ENCODE data around the gene DOHH.
"Not testable (repeated sequence)": the region's sequence is repeated elsewhere in the genome, so short reads cannot be mapped to it uniquely, and the experiment has no call there.

The DOHH gene

DNA sequence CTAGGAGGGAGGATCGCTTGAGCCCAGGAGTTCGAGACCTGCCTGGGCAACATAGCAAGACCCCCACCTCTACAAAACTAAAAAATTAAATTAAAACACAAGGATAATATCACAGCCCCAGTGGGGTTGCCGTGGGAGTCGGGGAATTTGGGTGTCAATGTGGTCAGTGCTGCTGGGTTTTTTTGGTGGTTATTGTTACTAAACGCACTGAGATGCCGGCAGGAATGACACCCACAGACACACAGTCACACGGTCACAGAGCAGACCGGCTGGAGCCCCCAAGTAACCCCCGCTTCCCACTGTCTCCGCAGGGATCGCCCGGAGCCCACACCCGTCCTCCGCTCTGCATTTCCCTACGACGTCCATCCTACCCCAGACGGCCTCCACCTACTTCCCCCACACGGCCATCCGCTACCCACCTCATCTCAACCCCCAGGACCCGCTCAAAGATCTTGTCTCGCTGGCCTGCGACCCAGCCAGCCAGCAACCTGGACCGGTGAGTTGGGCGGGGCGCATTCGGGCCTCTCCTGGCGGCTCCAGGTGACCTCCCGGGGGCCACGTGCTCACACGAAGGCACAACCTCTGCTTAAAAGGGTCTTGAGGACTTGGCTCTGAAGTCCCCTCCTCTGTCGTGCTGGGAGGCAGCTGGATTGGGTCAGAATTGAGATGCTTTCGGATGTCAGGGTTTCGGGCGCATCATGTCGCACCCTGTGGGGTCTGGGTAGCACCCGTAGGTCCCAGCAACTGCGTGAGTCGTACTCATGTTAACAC is 48.1 kb downstream of the DOHH start:
- no peak for DNase-seq (ENCODE audit: low read depth)
- TF ChIP-seq, protein P1, sequence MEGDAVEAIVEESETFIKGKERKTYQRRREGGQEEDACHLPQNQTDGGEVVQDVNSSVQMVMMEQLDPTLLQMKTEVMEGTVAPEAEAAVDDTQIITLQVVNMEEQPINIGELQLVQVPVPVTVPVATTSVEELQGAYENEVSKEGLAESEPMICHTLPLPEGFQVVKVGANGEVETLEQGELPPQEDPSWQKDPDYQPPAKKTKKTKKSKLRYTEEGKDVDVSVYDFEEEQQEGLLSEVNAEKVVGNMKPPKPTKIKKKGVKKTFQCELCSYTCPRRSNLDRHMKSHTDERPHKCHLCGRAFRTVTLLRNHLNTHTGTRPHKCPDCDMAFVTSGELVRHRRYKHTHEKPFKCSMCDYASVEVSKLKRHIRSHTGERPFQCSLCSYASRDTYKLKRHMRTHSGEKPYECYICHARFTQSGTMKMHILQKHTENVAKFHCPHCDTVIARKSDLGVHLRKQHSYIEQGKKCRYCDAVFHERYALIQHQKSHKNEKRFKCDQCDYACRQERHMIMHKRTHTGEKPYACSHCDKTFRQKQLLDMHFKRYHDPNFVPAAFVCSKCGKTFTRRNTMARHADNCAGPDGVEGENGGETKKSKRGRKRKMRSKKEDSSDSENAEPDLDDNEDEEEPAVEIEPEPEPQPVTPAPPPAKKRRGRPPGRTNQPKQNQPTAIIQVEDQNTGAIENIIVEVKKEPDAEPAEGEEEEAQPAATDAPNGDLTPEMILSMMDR (conservative IDR thresholded peaks at IDR 0.05; ENCODE audit: low read depth, low read length), result no peak
- no peak overlapping the region for H3K4me3 ChIP-seq (ENCODE audit: low read depth, low read length)

DNA sequence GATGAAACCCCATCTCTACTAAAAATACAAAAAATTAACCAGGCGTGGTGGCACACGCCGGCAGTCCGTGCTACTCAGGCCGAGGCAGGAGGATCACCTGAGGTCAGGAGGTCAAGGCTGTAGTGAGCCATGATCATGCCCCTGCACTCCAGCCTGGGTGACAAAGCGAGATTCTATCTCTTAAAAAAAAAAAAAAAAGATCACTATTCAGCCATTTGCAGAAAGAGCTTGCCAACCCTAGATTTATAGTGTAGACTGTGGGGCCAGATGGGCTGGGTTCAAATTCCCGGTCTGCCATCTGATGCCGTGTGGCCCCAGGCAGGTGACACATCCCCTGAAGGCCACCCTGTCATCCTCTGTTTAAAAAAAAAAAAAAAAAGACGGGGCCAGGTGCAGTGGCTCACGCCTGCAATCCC is 49.0 kb downstream of the DOHH start:
- DNase-seq (ENCODE audit: low read depth), result no peak
- no peak overlapping the region for H3K4me3 ChIP-seq (ENCODE audit: low read depth, low read length)
- TF ChIP-seq, protein P1 (conservative IDR thresholded peaks at IDR 0.05; ENCODE audit: low read depth, low read length), result no peak

DNA sequence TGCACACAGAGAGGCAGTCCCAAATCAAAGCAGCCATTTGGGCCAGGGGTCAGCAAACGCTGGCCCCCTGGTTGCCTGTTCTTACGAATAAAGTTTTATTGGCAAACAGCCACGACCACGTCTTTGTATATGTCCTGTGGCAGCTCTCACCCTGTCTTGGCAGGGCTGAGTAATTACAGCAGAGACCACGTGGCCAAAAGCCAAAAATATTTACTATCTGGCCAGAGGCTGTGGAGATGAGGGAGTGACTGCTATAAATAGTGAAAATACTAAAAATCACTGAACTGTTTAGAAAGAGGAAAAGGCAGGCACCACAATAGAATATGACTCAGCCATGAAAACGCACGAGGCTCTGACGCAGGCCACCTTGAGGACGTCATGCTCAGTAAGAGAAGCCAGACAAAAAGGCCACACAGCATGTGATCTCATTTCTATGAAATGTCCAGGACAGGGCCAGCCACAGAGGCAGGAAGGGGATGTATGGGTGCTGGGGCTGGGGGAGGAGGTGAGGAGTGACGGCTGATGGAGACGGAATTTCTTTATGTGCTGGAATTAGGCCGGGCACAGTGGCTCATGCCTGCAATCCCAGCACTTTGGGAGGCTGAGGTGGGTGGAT is 49.6 kb downstream of the DOHH start:
- TF ChIP-seq, protein P1 (conservative IDR thresholded peaks at IDR 0.05; ENCODE audit: low read depth, low read length), result no peak

DNA sequence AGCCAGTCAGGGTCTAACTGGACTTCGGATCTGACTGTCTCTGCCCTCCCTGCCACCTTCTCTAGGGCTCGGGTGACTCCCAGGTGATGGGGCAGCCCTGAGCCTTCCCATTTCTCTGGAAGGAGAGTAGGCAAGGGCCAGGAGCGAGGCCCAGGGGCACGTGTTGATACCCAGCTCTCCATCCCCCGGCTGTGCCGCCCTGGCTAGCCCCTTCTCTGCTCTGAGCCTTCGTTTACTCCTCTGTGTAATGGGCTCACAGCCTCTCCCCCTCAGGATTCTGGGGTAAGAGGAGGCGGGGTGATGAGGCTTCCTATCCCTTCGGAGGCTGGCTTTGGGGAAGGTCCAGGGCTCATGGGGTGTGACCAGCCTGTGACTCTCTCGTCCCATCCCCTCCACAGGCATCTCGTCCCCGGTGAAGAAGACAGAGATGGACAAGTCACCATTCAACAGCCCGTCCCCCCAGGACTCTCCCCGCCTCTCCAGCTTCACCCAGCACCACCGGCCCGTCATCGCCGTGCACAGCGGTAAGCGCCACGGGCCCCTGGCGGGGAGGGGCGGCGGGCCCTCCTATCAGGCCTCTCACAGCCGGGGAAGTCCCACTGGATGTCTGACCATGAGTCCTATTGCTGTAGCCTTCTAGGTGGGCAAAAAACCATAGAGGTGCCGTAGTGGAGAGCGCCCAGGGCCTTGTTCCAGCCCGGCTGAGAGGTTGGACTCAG is 51.7 kb downstream of the DOHH start:
- TF ChIP-seq, protein P1 (conservative IDR thresholded peaks at IDR 0.05; ENCODE audit: low read depth, low read length), result no peak
- DNase-seq (ENCODE audit: low read depth), result no peak
- H3K4me3 ChIP-seq (ENCODE audit: low read depth, low read length), result no peak overlapping the region

More for the DNA sequence above, 49.6 kb downstream of the DOHH start:
- H3K4me3 ChIP-seq (ENCODE audit: low read depth, low read length), result no peak overlapping the region
- peak; percentile 99 for DNase-seq (ENCODE audit: low read depth)

DNA sequence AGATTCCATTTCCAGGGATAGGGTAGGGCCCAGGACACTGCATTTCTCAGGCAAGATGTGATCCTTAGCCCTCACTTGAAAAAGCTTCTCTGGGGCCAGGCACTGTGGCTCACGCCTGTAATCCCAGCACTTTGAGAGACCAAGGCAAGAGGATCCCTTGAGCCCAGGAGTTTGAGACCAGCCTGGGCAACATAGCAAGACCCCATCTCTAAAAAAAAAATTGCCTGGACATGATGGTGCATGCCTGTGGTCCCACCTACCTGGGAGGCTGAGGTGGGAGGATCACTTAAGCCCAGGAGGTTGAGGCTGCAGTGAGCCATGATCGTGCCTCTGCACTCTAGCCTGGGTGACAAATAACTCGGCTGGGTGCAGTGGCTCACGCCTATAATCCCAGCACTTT is 53.8 kb downstream of the DOHH start:
- not testable (repeated sequence) for H3K4me3 ChIP-seq (ENCODE audit: low read depth, low read length); DNase-seq (ENCODE audit: low read depth)

DNA sequence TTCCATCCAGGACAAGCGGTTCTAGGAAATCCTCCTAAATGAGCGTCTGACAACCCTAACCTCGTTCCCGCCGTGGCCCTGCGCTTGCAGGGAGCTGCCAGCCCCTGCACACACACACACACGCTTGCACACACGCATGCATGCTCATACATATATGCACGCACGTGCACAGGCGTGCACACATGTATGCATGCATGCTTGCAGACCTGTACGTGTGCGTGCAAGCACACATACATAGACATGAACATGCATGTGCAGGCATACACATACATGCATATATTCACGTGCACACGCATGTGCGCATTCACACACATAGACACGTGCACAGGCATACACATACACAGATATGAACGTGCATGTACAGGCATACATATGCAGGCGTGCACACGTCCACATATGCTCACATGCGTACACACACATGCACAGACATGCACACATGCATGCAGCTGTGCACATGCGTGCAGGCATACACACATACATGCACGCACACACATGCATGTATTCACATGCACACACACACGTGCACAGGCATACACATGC is 55.7 kb downstream of the DOHH start:
- no peak overlapping the region for H3K4me3 ChIP-seq (ENCODE audit: low read depth, low read length)
- DNase-seq (ENCODE audit: low read depth), result no peak
- TF ChIP-seq, protein P1 (conservative IDR thresholded peaks at IDR 0.05; ENCODE audit: low read depth, low read length), result no peak
